GM23338 (cell line): ENCODE data around the gene THSD4.

Source experiments
- CREB1 ChIP-seq: fragments of 250-450 bp; sonication (Bioruptor Pico); IDR thresholded peaks from 2 replicates; pipeline ENCODE4 v1.5.0; 2020; ENCODE audit warnings: low read depth, mild to moderate bottlenecking, moderate library complexity
- EZH2 ChIP-seq: fragments of 200-600 bp; sonication (generic); IDR thresholded peaks from one replicate; pipeline ENCODE4 v1.8.0; 2017; ENCODE audit warnings: antibody characterized with exemption, mild to moderate bottlenecking, low read depth; ENCODE audit not compliant: unreplicated experiment
- EZH2phosphoT487 ChIP-seq: fragments of 200-600 bp; sonication (generic); IDR thresholded peaks from one replicate; pipeline ENCODE4 v1.8.1; 2018; ENCODE audit warnings: antibody characterized with exemption; ENCODE audit not compliant: unreplicated experiment
- JUNB ChIP-seq: IDR thresholded peaks from one replicate; pipeline ENCODE4 v1.6.1; 2016; ENCODE audit warnings: antibody characterized with exemption; ENCODE audit not compliant: unreplicated experiment
- NANOG ChIP-seq: IDR thresholded peaks from 2 replicates; pipeline ENCODE4 v1.6.1; 2016; ENCODE audit warnings: antibody characterized with exemption, borderline replicate concordance
- POLR2AphosphoS5 ChIP-seq: IDR thresholded peaks from 2 replicates; pipeline ENCODE4 v1.6.1; 2016; ENCODE audit warnings: antibody characterized with exemption, low read depth
- STAT1 ChIP-seq: IDR thresholded peaks from one replicate; pipeline ENCODE4 v1.6.1; 2016; ENCODE audit warnings: antibody characterized with exemption; ENCODE audit not compliant: unreplicated experiment
- ZNF114 ChIP-seq: fragments of 250-450 bp; sonication (Bioruptor Pico); IDR thresholded peaks from 2 replicates; pipeline ENCODE4 v1.5.0; 2020; ENCODE audit warnings: mild to moderate bottlenecking, moderate library complexity
- ZNF331 ChIP-seq: fragments of 250-450 bp; sonication (Bioruptor Pico); IDR thresholded peaks from 2 replicates; pipeline ENCODE4 v1.5.0; 2020; ENCODE audit warnings: low read depth, mild to moderate bottlenecking, moderate library complexity
- TF ChIP-seq, protein P1 (sequence below), 2 experiments: fragments of 200-600 bp in 1 of 2; sonication (generic) in 1 of 2; conservative IDR thresholded peaks; 2 replicates each; pipeline versions ENCODE4 v1.5.1 to v1.6.1; 2016 to 2017; ENCODE audit warnings: antibody characterized with exemption in 2 of 2, low read depth in 2 of 2, mild to moderate bottlenecking in 2 of 2, moderate library complexity in 1 of 2
- TF ChIP-seq, protein P2 (sequence below): IDR thresholded peaks from one replicate; pipeline ENCODE4 v1.6.1; 2018; ENCODE audit warnings: antibody characterized with exemption; ENCODE audit not compliant: unreplicated experiment
- TF ChIP-seq, protein P3 (sequence below): fragments of 250-450 bp; sonication (Bioruptor Pico); IDR thresholded peaks from 2 replicates; pipeline ENCODE4 v1.5.0; 2020; ENCODE audit warnings: mild to moderate bottlenecking, moderate library complexity
- TF ChIP-seq, protein P4 (sequence below): IDR thresholded peaks from 2 replicates; pipeline ENCODE4 v1.6.1; 2016; ENCODE audit warnings: antibody characterized with exemption

DNA sequence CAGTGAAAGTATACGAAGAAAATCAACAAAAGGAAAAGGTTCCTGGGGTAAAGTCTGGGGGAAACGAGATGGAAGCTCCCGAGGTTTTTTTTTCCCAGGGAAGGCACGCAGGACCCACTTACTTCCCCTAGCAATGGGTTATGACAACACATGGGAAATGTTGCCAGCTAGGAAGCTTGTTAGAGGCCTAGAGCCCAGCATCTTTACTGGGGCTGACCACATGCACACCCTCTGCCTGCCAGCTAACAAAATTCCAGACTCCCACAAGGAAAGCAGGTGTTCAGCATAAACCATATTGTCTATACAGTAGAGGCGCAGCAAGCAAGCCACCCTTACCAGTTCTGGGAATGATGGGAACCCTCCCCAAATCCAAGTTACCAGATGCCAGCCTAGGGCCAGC is 436.3 kb downstream of the THSD4 start:
- TF ChIP-seq, protein P1, sequence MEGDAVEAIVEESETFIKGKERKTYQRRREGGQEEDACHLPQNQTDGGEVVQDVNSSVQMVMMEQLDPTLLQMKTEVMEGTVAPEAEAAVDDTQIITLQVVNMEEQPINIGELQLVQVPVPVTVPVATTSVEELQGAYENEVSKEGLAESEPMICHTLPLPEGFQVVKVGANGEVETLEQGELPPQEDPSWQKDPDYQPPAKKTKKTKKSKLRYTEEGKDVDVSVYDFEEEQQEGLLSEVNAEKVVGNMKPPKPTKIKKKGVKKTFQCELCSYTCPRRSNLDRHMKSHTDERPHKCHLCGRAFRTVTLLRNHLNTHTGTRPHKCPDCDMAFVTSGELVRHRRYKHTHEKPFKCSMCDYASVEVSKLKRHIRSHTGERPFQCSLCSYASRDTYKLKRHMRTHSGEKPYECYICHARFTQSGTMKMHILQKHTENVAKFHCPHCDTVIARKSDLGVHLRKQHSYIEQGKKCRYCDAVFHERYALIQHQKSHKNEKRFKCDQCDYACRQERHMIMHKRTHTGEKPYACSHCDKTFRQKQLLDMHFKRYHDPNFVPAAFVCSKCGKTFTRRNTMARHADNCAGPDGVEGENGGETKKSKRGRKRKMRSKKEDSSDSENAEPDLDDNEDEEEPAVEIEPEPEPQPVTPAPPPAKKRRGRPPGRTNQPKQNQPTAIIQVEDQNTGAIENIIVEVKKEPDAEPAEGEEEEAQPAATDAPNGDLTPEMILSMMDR (conservative IDR thresholded peaks at IDR 0.05; ENCODE audit: low read depth in 2 of 2) = no peak
- TF ChIP-seq, protein P2, sequence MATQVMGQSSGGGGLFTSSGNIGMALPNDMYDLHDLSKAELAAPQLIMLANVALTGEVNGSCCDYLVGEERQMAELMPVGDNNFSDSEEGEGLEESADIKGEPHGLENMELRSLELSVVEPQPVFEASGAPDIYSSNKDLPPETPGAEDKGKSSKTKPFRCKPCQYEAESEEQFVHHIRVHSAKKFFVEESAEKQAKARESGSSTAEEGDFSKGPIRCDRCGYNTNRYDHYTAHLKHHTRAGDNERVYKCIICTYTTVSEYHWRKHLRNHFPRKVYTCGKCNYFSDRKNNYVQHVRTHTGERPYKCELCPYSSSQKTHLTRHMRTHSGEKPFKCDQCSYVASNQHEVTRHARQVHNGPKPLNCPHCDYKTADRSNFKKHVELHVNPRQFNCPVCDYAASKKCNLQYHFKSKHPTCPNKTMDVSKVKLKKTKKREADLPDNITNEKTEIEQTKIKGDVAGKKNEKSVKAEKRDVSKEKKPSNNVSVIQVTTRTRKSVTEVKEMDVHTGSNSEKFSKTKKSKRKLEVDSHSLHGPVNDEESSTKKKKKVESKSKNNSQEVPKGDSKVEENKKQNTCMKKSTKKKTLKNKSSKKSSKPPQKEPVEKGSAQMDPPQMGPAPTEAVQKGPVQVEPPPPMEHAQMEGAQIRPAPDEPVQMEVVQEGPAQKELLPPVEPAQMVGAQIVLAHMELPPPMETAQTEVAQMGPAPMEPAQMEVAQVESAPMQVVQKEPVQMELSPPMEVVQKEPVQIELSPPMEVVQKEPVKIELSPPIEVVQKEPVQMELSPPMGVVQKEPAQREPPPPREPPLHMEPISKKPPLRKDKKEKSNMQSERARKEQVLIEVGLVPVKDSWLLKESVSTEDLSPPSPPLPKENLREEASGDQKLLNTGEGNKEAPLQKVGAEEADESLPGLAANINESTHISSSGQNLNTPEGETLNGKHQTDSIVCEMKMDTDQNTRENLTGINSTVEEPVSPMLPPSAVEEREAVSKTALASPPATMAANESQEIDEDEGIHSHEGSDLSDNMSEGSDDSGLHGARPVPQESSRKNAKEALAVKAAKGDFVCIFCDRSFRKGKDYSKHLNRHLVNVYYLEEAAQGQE = no peak
- TF ChIP-seq, protein P3, sequence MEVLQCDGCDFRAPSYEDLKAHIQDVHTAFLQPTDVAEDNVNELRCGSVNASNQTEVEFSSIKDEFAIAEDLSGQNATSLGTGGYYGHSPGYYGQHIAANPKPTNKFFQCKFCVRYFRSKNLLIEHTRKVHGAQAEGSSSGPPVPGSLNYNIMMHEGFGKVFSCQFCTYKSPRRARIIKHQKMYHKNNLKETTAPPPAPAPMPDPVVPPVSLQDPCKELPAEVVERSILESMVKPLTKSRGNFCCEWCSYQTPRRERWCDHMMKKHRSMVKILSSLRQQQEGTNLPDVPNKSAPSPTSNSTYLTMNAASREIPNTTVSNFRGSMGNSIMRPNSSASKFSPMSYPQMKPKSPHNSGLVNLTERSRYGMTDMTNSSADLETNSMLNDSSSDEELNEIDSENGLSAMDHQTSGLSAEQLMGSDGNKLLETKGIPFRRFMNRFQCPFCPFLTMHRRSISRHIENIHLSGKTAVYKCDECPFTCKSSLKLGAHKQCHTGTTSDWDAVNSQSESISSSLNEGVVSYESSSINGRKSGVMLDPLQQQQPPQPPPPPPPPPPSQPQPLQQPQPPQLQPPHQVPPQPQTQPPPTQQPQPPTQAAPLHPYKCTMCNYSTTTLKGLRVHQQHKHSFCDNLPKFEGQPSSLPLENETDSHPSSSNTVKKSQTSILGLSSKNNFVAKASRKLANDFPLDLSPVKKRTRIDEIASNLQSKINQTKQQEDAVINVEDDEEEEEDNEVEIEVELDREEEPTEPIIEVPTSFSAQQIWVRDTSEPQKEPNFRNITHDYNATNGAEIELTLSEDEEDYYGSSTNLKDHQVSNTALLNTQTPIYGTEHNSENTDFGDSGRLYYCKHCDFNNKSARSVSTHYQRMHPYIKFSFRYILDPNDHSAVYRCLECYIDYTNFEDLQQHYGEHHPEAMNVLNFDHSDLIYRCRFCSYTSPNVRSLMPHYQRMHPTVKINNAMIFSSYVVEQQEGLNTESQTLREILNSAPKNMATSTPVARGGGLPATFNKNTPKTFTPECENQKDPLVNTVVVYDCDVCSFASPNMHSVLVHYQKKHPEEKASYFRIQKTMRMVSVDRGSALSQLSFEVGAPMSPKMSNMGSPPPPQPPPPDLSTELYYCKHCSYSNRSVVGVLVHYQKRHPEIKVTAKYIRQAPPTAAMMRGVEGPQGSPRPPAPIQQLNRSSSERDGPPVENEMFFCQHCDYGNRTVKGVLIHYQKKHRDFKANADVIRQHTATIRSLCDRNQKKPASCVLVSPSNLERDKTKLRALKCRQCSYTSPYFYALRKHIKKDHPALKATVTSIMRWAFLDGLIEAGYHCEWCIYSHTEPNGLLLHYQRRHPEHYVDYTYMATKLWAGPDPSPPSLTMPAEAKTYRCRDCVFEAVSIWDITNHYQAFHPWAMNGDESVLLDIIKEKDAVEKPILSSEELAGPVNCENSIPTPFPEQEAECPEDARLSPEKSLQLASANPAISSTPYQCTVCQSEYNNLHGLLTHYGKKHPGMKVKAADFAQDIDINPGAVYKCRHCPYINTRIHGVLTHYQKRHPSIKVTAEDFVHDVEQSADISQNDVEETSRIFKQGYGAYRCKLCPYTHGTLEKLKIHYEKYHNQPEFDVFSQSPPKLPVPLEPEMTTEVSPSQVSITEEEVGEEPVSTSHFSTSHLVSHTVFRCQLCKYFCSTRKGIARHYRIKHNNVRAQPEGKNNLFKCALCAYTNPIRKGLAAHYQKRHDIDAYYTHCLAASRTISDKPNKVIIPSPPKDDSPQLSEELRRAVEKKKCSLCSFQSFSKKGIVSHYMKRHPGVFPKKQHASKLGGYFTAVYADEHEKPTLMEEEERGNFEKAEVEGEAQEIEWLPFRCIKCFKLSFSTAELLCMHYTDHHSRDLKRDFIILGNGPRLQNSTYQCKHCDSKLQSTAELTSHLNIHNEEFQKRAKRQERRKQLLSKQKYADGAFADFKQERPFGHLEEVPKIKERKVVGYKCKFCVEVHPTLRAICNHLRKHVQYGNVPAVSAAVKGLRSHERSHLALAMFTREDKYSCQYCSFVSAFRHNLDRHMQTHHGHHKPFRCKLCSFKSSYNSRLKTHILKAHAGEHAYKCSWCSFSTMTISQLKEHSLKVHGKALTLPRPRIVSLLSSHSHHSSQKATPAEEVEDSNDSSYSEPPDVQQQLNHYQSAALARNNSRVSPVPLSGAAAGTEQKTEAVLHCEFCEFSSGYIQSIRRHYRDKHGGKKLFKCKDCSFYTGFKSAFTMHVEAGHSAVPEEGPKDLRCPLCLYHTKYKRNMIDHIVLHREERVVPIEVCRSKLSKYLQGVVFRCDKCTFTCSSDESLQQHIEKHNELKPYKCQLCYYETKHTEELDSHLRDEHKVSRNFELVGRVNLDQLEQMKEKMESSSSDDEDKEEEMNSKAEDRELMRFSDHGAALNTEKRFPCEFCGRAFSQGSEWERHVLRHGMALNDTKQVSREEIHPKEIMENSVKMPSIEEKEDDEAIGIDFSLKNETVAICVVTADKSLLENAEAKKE = no peak
- TF ChIP-seq ZNF114 (CRISPR knock-in tag) (no peak), EZH2 (no peak), CREB1 (CRISPR knock-in tag) (no peak), POLR2AphosphoS5 (no peak), EZH2phosphoT487 (no peak), NANOG (no peak), JUNB (no peak), STAT1 (no peak), ZNF331 (no peak)
- TF ChIP-seq, protein P4, sequence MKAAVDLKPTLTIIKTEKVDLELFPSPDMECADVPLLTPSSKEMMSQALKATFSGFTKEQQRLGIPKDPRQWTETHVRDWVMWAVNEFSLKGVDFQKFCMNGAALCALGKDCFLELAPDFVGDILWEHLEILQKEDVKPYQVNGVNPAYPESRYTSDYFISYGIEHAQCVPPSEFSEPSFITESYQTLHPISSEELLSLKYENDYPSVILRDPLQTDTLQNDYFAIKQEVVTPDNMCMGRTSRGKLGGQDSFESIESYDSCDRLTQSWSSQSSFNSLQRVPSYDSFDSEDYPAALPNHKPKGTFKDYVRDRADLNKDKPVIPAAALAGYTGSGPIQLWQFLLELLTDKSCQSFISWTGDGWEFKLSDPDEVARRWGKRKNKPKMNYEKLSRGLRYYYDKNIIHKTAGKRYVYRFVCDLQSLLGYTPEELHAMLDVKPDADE = no peak
